Measurements from ENCODE around the gene BDH1.

DNA sequence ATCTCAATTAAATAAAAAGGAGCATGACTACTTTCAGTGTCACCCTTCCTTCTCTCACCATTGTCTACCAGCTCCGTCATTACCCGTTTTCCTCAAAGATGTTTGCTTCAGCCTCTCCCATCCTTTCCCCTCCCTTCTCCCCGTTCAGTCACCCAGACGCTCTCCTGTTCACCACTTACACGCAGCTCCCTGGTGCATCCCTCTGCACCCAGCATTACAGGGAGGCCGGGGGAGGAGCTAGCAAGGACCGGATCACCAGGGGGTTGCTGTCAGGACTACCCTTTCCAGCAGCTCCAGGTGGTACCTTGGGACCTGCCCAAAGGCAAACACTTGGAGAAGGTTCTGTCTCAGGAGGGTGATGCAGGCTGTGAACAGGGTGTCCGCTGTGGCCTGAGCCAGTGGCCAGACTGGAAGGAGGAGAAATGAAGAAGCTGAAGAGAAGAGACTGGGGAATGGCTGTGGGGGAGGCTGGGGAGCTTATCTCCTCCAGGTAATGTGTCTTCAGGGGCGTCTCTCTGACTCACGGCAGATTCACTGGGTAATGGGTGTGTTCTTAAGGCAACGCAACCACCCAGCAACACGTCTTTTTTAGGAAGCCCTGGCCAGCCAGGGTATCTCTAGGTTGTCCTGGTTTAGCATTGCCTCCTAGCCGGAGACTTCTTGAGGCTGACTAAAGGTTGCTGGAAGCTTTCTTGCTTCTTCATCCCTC, 21.8 kb upstream of the BDH1 start:
- TF ChIP-seq POLR2A (IDR thresholded peaks at IDR 0.05; ENCODE audit: low read length) (no peak), GATA1 (IDR thresholded peaks at IDR 0.05; ENCODE audit: low read depth, low read length) (no peak)
